H1 (cell line): ENCODE results near the gene TEX9. TPM values are rescaled to one million over a fixed set of nuclear protein-coding genes. Genes with fewer than 3 reads are reported as not detected.
"Not testable (repeated sequence)": the region's sequence is repeated elsewhere in the genome, so short reads cannot be mapped to it uniquely, and the experiment has no call there.

Source experiments
- CTCF ChIA-PET: fragments of 300-600 bp; sonication (Branson Sonifier 250); formaldehyde crosslinking; loops from one replicate; lab custom pipeline; 2021; ENCODE audit not compliant: partially characterized antibody; lab: Charles Lee
- POLR2A ChIA-PET: fragments of 300-600 bp; sonication (Branson Sonifier 250); formaldehyde crosslinking; loops from one replicate; lab custom pipeline; 2021; ENCODE audit warnings: inconsistent platforms; ENCODE audit not compliant: partially characterized antibody; lab: Charles Lee
- DNase-seq, 2 experiments: peaks; one replicate each; pipeline versions ENCODE4 v3.0.0 to v3.0.0-alpha.2; 2010 to 2022; ENCODE audit warnings: low spot score in 2 of 2, low read depth in 1 of 2, mixed read lengths in 1 of 2
- FAIRE-seq: peaks from 2 replicates; lab custom pipeline; 2011; peaks lifted over from hg19 to GRCh38; lab: Jason Lieb, UNC
- H2AFZ ChIP-seq: 2 replicates; pipeline ENCODE4 v1.8.1; 2012; ENCODE audit warnings: low read length, inconsistent platforms
- H2AK5ac ChIP-seq: 2 replicates; pipeline ENCODE4 v1.6.1; 2013; ENCODE audit warnings: low read depth, low read length
- H2BK120ac ChIP-seq: replicated peaks from 2 replicates; pipeline ENCODE3; 2013; ENCODE audit warnings: low read depth, low read length, inconsistent platforms
- H2BK12ac ChIP-seq: 2 replicates; pipeline ENCODE4 v1.6.1; 2013; ENCODE audit warnings: low read depth, low read length
- H2BK15ac ChIP-seq: 2 replicates; pipeline ENCODE4 v1.6.1; 2013; ENCODE audit warnings: low read length
- H2BK20ac ChIP-seq: 2 replicates; pipeline ENCODE4 v1.6.1; 2013; ENCODE audit warnings: low read length
- H2BK5ac ChIP-seq: 2 replicates; pipeline ENCODE4 v1.6.1; 2013; ENCODE audit warnings: low read depth, low read length
- H3K14ac ChIP-seq: 2 replicates; pipeline ENCODE4 v1.6.1; 2013; ENCODE audit warnings: inconsistent platforms; ENCODE audit not compliant: insufficient read length
- H3K18ac ChIP-seq: 2 replicates; pipeline ENCODE4 v1.6.1; 2013; ENCODE audit warnings: low read length; ENCODE audit errors: extremely low read depth
- H3K23ac ChIP-seq: 2 replicates; pipeline ENCODE4 v1.6.1; 2013; ENCODE audit warnings: inconsistent platforms; ENCODE audit not compliant: insufficient read length
- H3K23me2 ChIP-seq: 2 replicates; pipeline ENCODE4 v1.6.1; 2013; ENCODE audit warnings: low read depth, low read length
- H3K27ac ChIP-seq: 2 replicates; pipeline ENCODE4 v1.6.1; 2011; ENCODE audit warnings: low read depth, low read length, inconsistent platforms
- H3K27me3 ChIP-seq, 4 experiments: replicated peaks in 1 of 4; 1 replicate in 1 of 4; 2 replicates in 3 of 4; pipeline versions ENCODE4 v1.6.1 to v1.8.1; 2011 to 2013; ENCODE audit warnings: low read length in 3 of 4, mild to moderate bottlenecking in 3 of 4, inconsistent platforms in 2 of 4, mixed read lengths in 2 of 4, moderate library complexity in 1 of 4; ENCODE audit not compliant: control insufficient read depth in 3 of 4, insufficient read depth in 3 of 4; ENCODE audit errors: extremely low read depth in 1 of 4
- H3K36me3 ChIP-seq, 4 experiments: 2 replicates each; pipeline versions ENCODE4 v1.6.1 to v1.8.1; 2011 to 2013; ENCODE audit warnings: mild to moderate bottlenecking in 4 of 4, low read length in 3 of 4, moderate library complexity in 2 of 4, control low read depth in 1 of 4, inconsistent platforms in 1 of 4; ENCODE audit not compliant: insufficient read depth in 4 of 4, control insufficient read depth in 2 of 4
- H3K4ac ChIP-seq: replicated peaks from 2 replicates; pipeline ENCODE3; 2013; ENCODE audit warnings: low read length, low read depth, mixed read lengths, inconsistent platforms; ENCODE audit not compliant: insufficient read length
- H3K4me1 ChIP-seq, 4 experiments: replicated peaks in 1 of 4; 1 replicate in 1 of 4; 2 replicates in 3 of 4; pipeline versions ENCODE4 v1.6.1 to v1.8.1; 2011 to 2013; ENCODE audit warnings: low read length in 3 of 4, inconsistent platforms in 2 of 4, mixed read lengths in 1 of 4; ENCODE audit not compliant: insufficient read depth in 4 of 4, control insufficient read depth in 3 of 4
- H3K4me2 ChIP-seq, 2 experiments: 2 replicates each; pipeline versions ENCODE4 v1.6.1 to v1.8.1; 2011 to 2013; ENCODE audit warnings: low read depth in 2 of 2, low read length in 2 of 2, control low read depth in 1 of 2, inconsistent platforms in 1 of 2, mild to moderate bottlenecking in 1 of 2; ENCODE audit not compliant: insufficient read depth in 1 of 2
- H3K4me3 ChIP-seq, 4 experiments: fragments of 200-600, 300-600 bp in 1 of 4; sonication (generic), shearing (Covaris generic), sonication (Bioruptor Twin) in 1 of 4; 2 replicates each; pipeline versions ENCODE4 v1.5.1 to v1.8.1; 2011 to 2016; ENCODE audit warnings: low read length in 4 of 4, low read depth in 3 of 4, control low read depth in 2 of 4, inconsistent platforms in 2 of 4, mild to moderate bottlenecking in 2 of 4, mixed read lengths in 1 of 4, moderate library complexity in 1 of 4; ENCODE audit not compliant: insufficient read depth in 2 of 4; ENCODE audit errors: extremely low read depth in 1 of 4
- H3K56ac ChIP-seq: replicated peaks from 2 replicates; pipeline ENCODE3; 2013; ENCODE audit warnings: low read depth, mild to moderate bottlenecking, mixed read lengths, low read length, inconsistent platforms; ENCODE audit not compliant: insufficient read length
- H3K79me1 ChIP-seq: 2 replicates; pipeline ENCODE4 v1.6.1; 2013; ENCODE audit warnings: low read depth, low read length, control low read depth
- H3K79me2 ChIP-seq, 2 experiments: 2 replicates each; pipeline versions ENCODE4 v1.6.1 to v1.8.1; 2012 to 2013; ENCODE audit warnings: low read length in 2 of 2, mild to moderate bottlenecking in 2 of 2, inconsistent platforms in 1 of 2; ENCODE audit not compliant: insufficient read depth in 2 of 2, control insufficient read depth in 1 of 2
- H3K9ac ChIP-seq, 4 experiments: replicated peaks in 1 of 4; 1 replicate in 1 of 4; 2 replicates in 3 of 4; pipeline versions ENCODE4 v1.6.1 to v1.8.1; 2011 to 2013; ENCODE audit warnings: low read depth in 3 of 4, low read length in 3 of 4, control low read depth in 2 of 4, mild to moderate bottlenecking in 2 of 4, moderate library complexity in 2 of 4, inconsistent platforms in 1 of 4; ENCODE audit errors: extremely low read depth in 1 of 4
- H3K9me3 ChIP-seq, 2 experiments: 2 replicates each; pipeline versions ENCODE4 v1.6.1 to v1.8.1; 2012 to 2013; ENCODE audit warnings: mild to moderate bottlenecking in 2 of 2, moderate library complexity in 2 of 2, control low read depth in 1 of 2, inconsistent platforms in 1 of 2, low read depth in 1 of 2, low read length in 1 of 2, mixed read lengths in 1 of 2; ENCODE audit not compliant: insufficient read depth in 2 of 2
- H4K20me1 ChIP-seq, 2 experiments: replicated peaks in 1 of 2; 2 replicates each; pipeline versions ENCODE3 to v1.8.1; 2011 to 2013; ENCODE audit warnings: inconsistent platforms in 2 of 2, low read length in 2 of 2, mild to moderate bottlenecking in 1 of 2; ENCODE audit not compliant: insufficient read depth in 2 of 2, control insufficient read depth in 1 of 2
- H4K5ac ChIP-seq: 2 replicates; pipeline ENCODE4 v1.6.1; 2013; ENCODE audit warnings: low read length, low read depth, mixed read lengths, inconsistent platforms; ENCODE audit not compliant: insufficient read length
- H4K8ac ChIP-seq: 2 replicates; pipeline ENCODE4 v1.8.0; 2013; ENCODE audit warnings: mild to moderate bottlenecking, moderate library complexity, low read length, inconsistent platforms; ENCODE audit not compliant: insufficient read depth; ENCODE audit errors: extremely low read depth
- H4K91ac ChIP-seq: replicated peaks from 2 replicates; pipeline ENCODE3; 2013; ENCODE audit warnings: low read length, mixed read lengths, inconsistent platforms; ENCODE audit not compliant: insufficient read length
- WGBS, 2 experiments: shearing (Covaris generic) in 1 of 2; methylation state at CpG; one replicate each; pipeline versions ENCODE4 v1.1.6 to v1.1.7; 2013 to 2015; ENCODE audit warnings: low lambda C conversion rate in 2 of 2, mixed read lengths in 2 of 2, inconsistent platforms in 1 of 2, low coverage in 1 of 2, missing lambda C conversion rate in 1 of 2; ENCODE audit not compliant: insufficient replicate concordance in 2 of 2, insufficient coverage in 1 of 2, insufficient read length in 1 of 2; ENCODE audit errors: extremely low coverage in 1 of 2, missing lambda C conversion rate in 1 of 2; 5-methylcytosine and 5-hydroxymethylcytosine counted together
- polyA plus RNA-seq, 7 experiments: library from polyadenylated mRNA; depleted of rRNA in 3 of 7; stranded (reverse) in 5 of 7; unstranded in 2 of 7; fragments of >200 nt in 5 of 7; fragments of 200-250 nt in 2 of 7; gene quantifications; 1 replicate in 5 of 7; 2 replicates in 1 of 7; 4 replicates in 1 of 7; pipeline versions ENCODE4 v1.2.1 to v1.2.3, GENCODE V29; 2011 to 2013; ENCODE audit warnings: missing spikeins in 2 of 7, mixed read lengths in 2 of 7
- total RNA-seq: library from RNA; stranded (reverse); fragmentation: NEBNext Ultra II Directional; extraction: Animal tissue kit (Norgen Biotek cat#: 25700); gene quantifications from 2 replicates; pipeline ENCODE4 v1.2.1, GENCODE V29; 2021

TEX9 gene
- total and polyA plus RNA-seq, 2 of the 8 experiments (the other 6 are each of a cell fraction or from before 2014, with no cell fraction given), result 3.4 to 12.3 TPM

GRCh38 chr15:56399209-56399608 is 34.0 kb downstream of the TEX9 start:
- FAIRE-seq, H2AK5ac ChIP-seq, H3K27me3 ChIP-seq, H2BK12ac ChIP-seq, H4K8ac ChIP-seq, H3K9ac ChIP-seq, H3K4me3 ChIP-seq, H3K79me1 ChIP-seq, POLR2A ChIA-PET, H4K5ac ChIP-seq, H3K23ac ChIP-seq, H2BK5ac ChIP-seq, H3K4me2 ChIP-seq, H3K4ac ChIP-seq, H3K9me3 ChIP-seq, H3K18ac ChIP-seq, H3K36me3 ChIP-seq, H3K23me2 ChIP-seq, H3K4me1 ChIP-seq, H3K27ac ChIP-seq, DNase-seq, H3K79me2 ChIP-seq, H2BK20ac ChIP-seq, H2AFZ ChIP-seq, H3K56ac ChIP-seq, H2BK15ac ChIP-seq, H2BK120ac ChIP-seq, H4K91ac ChIP-seq, H3K14ac ChIP-seq, H4K20me1 ChIP-seq: not testable (repeated sequence)
- CTCF ChIA-PET, result interaction anchor here (1.2 kb wide), 1 partner anchor 19 kb away, joined by 3 read pairs; no protein-coding TSS in a partner anchor
- 97% methylated on average over 11 of the region's 11 CpGs; no CpG with 5 or more reads in 1 of the 2 experiments for WGBS, 2 experiments
